Smooth muscle cell (in vitro differentiated cells): Measurements from ENCODE around the gene RAD9A. TPM values are rescaled to one million over a fixed set of nuclear protein-coding genes. Genes with fewer than 3 reads are reported as not detected.

ENCODE experiments used
- DNase-seq: peaks from one replicate; lab custom pipeline; 2025; ENCODE audit not compliant: unreplicated experiment; lab: John Stamatoyannopoulos, UW
- H2AFZ ChIP-seq: fragments of 200-600 bp; sonication (generic); 2 replicates; pipeline ENCODE4 v1.6.0; 2016; ENCODE audit warnings: antibody characterized with exemption, low read depth, mild to moderate bottlenecking
- H3F3A ChIP-seq: fragments of 200-600 bp; sonication (generic); 2 replicates; pipeline ENCODE4 v1.6.0; 2017; ENCODE audit warnings: antibody characterized with exemption, low read depth
- H3K27ac ChIP-seq: fragments of 200-600 bp; sonication (generic); 2 replicates; pipeline ENCODE4 v1.5.1; 2016; ENCODE audit warnings: low read depth, mild to moderate bottlenecking
- H3K27me3 ChIP-seq: fragments of 200-600 bp; sonication (generic); 2 replicates; pipeline ENCODE4 v1.6.1; 2016; ENCODE audit warnings: low read depth, mild to moderate bottlenecking
- H3K36me3 ChIP-seq: fragments of 200-600 bp; sonication (generic); 2 replicates; pipeline ENCODE4 v1.5.1; 2016; ENCODE audit warnings: low read depth
- H3K4me1 ChIP-seq: fragments of 200-600 bp; sonication (generic); 2 replicates; pipeline ENCODE4 v1.5.1; 2016; ENCODE audit warnings: low read depth
- H3K4me2 ChIP-seq: fragments of 200-600 bp; sonication (generic); 2 replicates; pipeline ENCODE4 v1.6.0; 2016; ENCODE audit warnings: mild to moderate bottlenecking
- H3K4me3 ChIP-seq: fragments of 200-600 bp; sonication (generic); 2 replicates; pipeline ENCODE4 v1.5.1; 2016; ENCODE audit warnings: mild to moderate bottlenecking
- H3K79me2 ChIP-seq: fragments of 200-600 bp; sonication (generic); 2 replicates; pipeline ENCODE4 v1.6.0; 2016; ENCODE audit warnings: low read depth, mild to moderate bottlenecking
- H3K9ac ChIP-seq: fragments of 200-600 bp; sonication (generic); 2 replicates; pipeline ENCODE4 v1.6.0; 2016; ENCODE audit warnings: low read depth
- H3K9me3 ChIP-seq: fragments of 200-600 bp; sonication (generic); replicated peaks from 2 replicates; pipeline ENCODE4 v1.5.1; 2016; ENCODE audit warnings: low read depth
- H4K20me1 ChIP-seq: fragments of 200-600 bp; sonication (generic); 2 replicates; pipeline ENCODE4 v1.6.0; 2016; ENCODE audit warnings: low read depth
- CTCF ChIP-seq: fragments of 200-600 bp; sonication (generic); IDR thresholded peaks from 2 replicates; pipeline ENCODE4 v1.5.1; 2017; ENCODE audit warnings: borderline replicate concordance, mild to moderate bottlenecking, antibody characterized with exemption; ENCODE audit not compliant: insufficient read depth, poor library complexity, severe bottlenecking
- WGBS: methylation state at CpG from one replicate; pipeline ENCODE4 v1.1.7; 2016; ENCODE audit warnings: low lambda C conversion rate; 5-methylcytosine and 5-hydroxymethylcytosine counted together
- polyA plus RNA-seq: library from polyadenylated mRNA; unstranded; fragments of >200 nt; fragmentation: Nextera tagmentation; extraction: Ambion mirVana; gene quantifications from 2 replicates; pipeline ENCODE4 v1.2.1, GENCODE V29; 2016
- total RNA-seq: library from RNA; depleted of rRNA; stranded (reverse); fragments of >200 nt; gene quantifications from 2 replicates; pipeline ENCODE4 v1.2.3, GENCODE V29; 2014

RAD9A gene
- total and polyA plus RNA-seq, 2 experiments from 2014 or later: 19.5 to 21.4 TPM

GRCh38 chr11:67432655-67433349 is 41.0 kb downstream of the RAD9A start:
- TF ChIP-seq CTCF: no peak
- no peaks in the 10 kb centered on the region for H4K20me1 ChIP-seq
- H3K4me2 ChIP-seq: no peak overlapping the region
- H3K9ac ChIP-seq: no peak overlapping the region
- H3K4me3 ChIP-seq: no peak overlapping the region
- H2AFZ ChIP-seq: no peak overlapping the region
- no peak for DNase-seq
- H3K27ac ChIP-seq: no peak overlapping the region
- H3F3A ChIP-seq: no peaks in the 10 kb centered on the region
- no peaks in the 10 kb centered on the region for H3K4me1 ChIP-seq
- WGBS: 96% methylated on average over 20 of the region's 22 CpGs
- H3K36me3 ChIP-seq: no peaks in the 10 kb centered on the region
- H3K9me3 ChIP-seq: no peaks in the 10 kb centered on the region
- peaks cover 24% of the 10 kb centered on the region for H3K79me2 ChIP-seq
- H3K27me3 ChIP-seq: no peaks in the 10 kb centered on the region

GRCh38 chr11:67433536-67434394 is 42.0 kb downstream of the RAD9A start:
- TF ChIP-seq CTCF: no peak
- no peak overlapping the region for H3K4me2 ChIP-seq
- no peaks in the 10 kb centered on the region for H3K27me3 ChIP-seq
- no peak overlapping the region for H3K4me3 ChIP-seq
- no peak overlapping the region for H2AFZ ChIP-seq
- H3K27ac ChIP-seq: no peak overlapping the region
- H4K20me1 ChIP-seq: no peaks in the 10 kb centered on the region
- H3K4me1 ChIP-seq: no peaks in the 10 kb centered on the region
- H3K36me3 ChIP-seq: no peaks in the 10 kb centered on the region
- H3K9ac ChIP-seq: no peak overlapping the region
- H3K79me2 ChIP-seq: peaks cover 19% of the 10 kb centered on the region
- DNase-seq: no peak
- no peaks in the 10 kb centered on the region for H3K9me3 ChIP-seq
- no peaks in the 10 kb centered on the region for H3F3A ChIP-seq
- 94% methylated on average over 22 of the region's 22 CpGs for WGBS

- H3K9me3 ChIP-seq: no peaks in the 10 kb centered on the region
- H3K27me3 ChIP-seq: no peaks in the 10 kb centered on the region
- WGBS: 96% methylated on average over 23 of the region's 23 CpGs
- H3K4me2 ChIP-seq: no peak overlapping the region
- H3K9ac ChIP-seq: no peak overlapping the region
- no peak overlapping the region for H2AFZ ChIP-seq
- H4K20me1 ChIP-seq: no peaks in the 10 kb centered on the region
- no peaks in the 10 kb centered on the region for H3K4me1 ChIP-seq
- TF ChIP-seq CTCF: no peak
- no peaks in the 10 kb centered on the region for H3F3A ChIP-seq
- H3K36me3 ChIP-seq: no peaks in the 10 kb centered on the region
- no peak overlapping the region for H3K27ac ChIP-seq
- no peak overlapping the region for H3K4me3 ChIP-seq
- DNase-seq: no peak
- H3K79me2 ChIP-seq: peaks cover 13% of the 10 kb centered on the region
Observed at GRCh38 chr11:67434395-67434881, 42.7 kb downstream of the RAD9A start.
